ENCODE data around the gene NME8. TPM values are rescaled to one million over a fixed set of nuclear protein-coding genes. Genes with fewer than 3 reads are reported as not detected.

Gene NME8, protein sequence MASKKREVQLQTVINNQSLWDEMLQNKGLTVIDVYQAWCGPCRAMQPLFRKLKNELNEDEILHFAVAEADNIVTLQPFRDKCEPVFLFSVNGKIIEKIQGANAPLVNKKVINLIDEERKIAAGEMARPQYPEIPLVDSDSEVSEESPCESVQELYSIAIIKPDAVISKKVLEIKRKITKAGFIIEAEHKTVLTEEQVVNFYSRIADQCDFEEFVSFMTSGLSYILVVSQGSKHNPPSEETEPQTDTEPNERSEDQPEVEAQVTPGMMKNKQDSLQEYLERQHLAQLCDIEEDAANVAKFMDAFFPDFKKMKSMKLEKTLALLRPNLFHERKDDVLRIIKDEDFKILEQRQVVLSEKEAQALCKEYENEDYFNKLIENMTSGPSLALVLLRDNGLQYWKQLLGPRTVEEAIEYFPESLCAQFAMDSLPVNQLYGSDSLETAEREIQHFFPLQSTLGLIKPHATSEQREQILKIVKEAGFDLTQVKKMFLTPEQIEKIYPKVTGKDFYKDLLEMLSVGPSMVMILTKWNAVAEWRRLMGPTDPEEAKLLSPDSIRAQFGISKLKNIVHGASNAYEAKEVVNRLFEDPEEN
- total RNA-seq (2022; extraction: Qiagen RNA extraction): not detected in 5 replicates

DNA sequence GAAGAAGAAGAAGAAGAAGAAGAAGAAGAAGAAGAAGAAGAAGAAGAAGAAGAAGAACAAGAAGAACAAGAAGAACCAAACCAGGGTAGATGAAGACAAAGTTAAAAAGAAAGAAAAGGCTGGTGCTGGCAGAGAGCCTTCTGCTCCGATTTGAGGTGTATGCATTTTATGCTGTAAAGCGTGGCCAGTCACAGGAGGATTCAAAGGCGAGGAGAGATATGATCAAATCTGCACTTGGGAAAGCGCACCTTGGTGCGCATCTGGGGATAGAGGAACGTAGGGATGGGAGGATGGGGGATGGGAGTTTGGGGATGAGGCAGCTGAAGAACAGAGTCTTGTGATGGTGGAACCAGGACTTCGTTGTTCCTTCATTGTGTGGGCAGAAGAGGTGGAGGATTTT lies at the start of gene NME8:
Gene NME8 (plus strand): TSS at position 301 of the 400 bp plus-strand sequence. CDS start 1,670 bp downstream, outside the sequence.

DNA sequence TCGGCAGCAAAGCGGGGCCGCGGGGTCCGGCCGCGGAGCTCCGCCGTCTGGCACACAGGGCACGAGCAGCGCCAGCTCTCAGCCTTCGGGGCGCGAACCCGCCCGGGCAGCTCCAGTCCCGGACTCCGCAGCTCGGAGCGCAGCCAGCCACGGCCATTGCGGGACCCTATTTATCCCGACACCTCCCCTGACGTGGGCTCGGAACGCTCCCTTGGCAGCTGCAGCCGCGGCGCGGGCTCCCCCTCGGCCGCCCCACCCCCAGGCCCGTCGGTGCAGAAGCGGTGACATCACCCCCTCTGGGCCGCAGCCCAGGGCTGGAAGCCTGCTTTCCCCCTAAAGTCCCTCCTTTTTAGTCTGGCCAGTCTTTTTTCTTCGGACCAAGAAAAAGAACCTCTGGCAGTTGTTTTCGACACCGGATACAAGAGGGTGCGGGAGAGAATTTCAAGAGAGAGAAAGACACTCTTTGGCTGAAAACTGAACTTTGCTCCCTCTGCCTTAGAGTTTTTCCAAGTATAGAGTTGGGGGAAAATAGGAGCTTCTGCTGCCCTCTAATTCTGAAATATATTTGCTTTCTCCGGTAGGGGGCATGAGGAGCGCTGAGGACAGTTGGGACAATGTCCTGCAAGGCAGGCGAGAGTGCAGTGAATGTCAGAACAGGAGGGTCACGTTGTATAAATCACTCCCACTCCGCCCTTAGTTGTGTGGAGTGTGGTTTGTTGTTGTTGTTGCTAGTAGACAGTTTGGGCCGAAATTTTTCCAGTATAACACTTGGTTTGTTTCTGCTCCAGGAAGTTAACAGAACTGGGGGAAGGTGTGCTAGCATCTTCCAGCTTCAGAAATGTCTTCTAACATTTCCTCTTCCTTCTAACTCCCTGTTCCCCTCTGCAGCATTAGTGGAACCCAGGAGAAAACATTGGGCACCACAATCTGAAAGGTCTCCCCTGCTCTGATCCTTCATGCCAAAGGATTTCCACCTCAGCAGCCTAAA lies 68.6 kb downstream of the NME8 start, which contains the start of gene SFRP4:
Gene SFRP4 (minus strand): TSS at position 145 of the 988 bp plus-strand sequence. CDS start 280 bp downstream, outside the sequence.

DNA sequence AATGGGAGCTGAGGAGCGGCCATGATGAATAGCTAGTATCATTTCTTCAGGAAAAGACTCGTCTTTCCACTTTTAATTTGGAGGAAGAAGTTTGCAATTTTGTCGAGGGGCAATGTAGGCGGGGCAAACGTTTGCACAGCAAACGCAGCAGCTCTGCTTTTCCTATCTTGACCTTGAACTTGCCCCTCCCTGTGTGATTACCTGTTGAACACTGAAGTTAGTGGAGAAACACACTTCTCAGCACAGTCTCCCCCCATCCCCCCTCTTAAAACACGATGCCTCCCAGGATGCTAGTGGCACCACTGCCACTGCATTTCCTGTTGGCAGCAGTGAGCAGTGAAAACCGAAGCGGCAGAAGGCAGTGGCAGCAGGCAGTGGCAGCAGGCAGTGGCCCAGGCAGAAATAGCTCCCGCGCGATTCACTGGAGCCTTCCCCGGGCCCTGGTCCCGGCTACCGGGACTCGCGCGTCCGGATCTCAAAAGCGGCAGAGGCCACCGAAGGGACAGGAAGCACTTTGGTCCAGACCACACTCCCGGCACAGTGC lies 72.0 kb downstream of the NME8 start, which contains the start of gene EPDR1:
Gene EPDR1 (plus strand): TSS at position 336 of the 544 bp plus-strand sequence. CDS start 300 bp downstream, outside the sequence.

Other genes starting within 250 kb of the NME8 start
- not detected in 5 replicates for gene GPR141, start 164.8 kb upstream of the NME8 start, total RNA-seq (2022; extraction: Qiagen RNA extraction)
- gene SFRP4, start 68.2 kb downstream of the NME8 start, total RNA-seq (2022; extraction: Qiagen RNA extraction): 3.0 to 4.4 TPM (median 3.3 TPM) in 5 replicates
- gene EPDR1, start 72.0 kb downstream of the NME8 start, total RNA-seq (2022; extraction: Qiagen RNA extraction): 67.6 to 80.1 TPM (median 76.8 TPM) in 5 replicates